ENCODE measurements around the gene MAFF. TPM values are rescaled to one million over a fixed set of nuclear protein-coding genes. Genes with fewer than 3 reads are reported as not detected.

The MAFF gene
- total RNA-seq, 4 donors from 2014 or later: 26.2 to 182 (median 54.3) TPM

- Histone ChIP-seq H3K27ac (replicated peaks in 1 of 4) (peak overlapping the region; percentile 48 to 71 (median 65)), H3K36me3 (peaks cover 15 to 50% (median 45%) of the 10 kb centered on the region in 4 donors), H3K4me1 (peaks cover 33 to 71% (median 53%) of the 10 kb centered on the region in 4 donors), H3K27me3 (no peaks in the 10 kb centered on the region), H3K4me3 (no peak overlapping the region), H3K9me3 (no peaks in the 10 kb centered on the region)
- no peak for TF ChIP-seq EP300 (IDR thresholded peaks at IDR 0.05)
- no peak for TF ChIP-seq CTCF (IDR thresholded peaks at IDR 0.05)
- TF ChIP-seq POLR2A (IDR thresholded peaks at IDR 0.05; ENCODE audit: low read depth): no peak
- no peak for TF ChIP-seq POLR2AphosphoS5 (IDR thresholded peaks at IDR 0.05)
- DNase-seq (ENCODE audit: extremely low spot score): no peak
- intact Hi-C loops (cut with DNase I): no loop called here
- 86% methylated on average over 13 of the region's 19 CpGs for WGBS
These were observed 44.4 kb downstream of the MAFF start for GRCh38 chr22:38246046-38246658.

DNA sequence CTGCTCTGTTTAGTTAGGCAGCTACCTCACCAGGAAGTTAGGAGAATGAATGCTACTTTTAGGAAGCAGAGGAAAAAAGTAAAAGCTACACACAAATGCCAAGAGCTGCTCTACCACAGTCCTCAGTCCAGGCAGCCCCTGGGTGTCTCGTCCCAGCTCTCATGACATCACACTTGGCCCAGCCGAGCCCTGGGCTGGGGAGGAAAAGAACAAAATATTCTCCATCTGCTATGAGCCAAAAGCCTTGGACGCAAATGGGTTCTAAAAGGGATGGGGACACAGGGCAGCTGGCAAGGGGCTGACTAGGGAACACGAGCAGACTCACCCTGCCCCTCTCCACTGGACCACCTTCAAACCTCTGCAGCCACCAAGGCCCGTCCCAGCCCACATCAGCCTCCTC lies 44.9 kb downstream of the MAFF start:
- intact Hi-C loops (cut with DNase I): no loop called here
- H3K4me1 ChIP-seq: peaks cover 38 to 74% (median 56%) of the 10 kb centered on the region in 4 donors
- WGBS: 34% methylated on average over 5 of the region's 5 CpGs

DNA sequence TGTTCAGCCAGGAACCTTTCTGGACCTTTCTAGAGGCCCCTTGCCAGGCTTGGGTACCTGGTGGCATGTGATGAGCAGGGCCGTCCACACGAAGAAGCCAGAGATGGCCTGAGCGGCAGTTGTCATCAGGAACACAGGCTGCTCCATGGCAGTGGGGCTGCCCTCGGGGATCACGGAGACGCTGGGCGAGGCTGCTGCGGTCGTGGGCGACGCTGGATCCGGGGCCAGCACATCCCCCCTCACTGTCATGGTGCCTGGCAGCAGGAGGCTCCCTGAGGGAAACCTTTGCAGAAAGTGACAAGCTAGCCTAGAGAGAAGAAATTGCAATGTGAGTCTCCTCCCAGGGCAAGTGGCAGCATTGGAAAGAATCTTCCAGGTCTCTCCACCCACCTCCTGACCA lies 45.9 kb downstream of the MAFF start:
- Histone ChIP-seq H3K27ac (replicated peaks in 1 of 4) (peak overlapping the region; percentile 48 to 71 (median 65)), H3K36me3 (peaks cover 15 to 50% (median 45%) of the 10 kb centered on the region in 4 donors), H3K4me1 (peaks cover 46 to 80% (median 57%) of the 10 kb centered on the region in 4 donors), H3K4me3 (no peak overlapping the region), H3K9me3 (no peaks in the 10 kb centered on the region), H3K27me3 (no peaks in the 10 kb centered on the region)
- TF ChIP-seq POLR2AphosphoS5 (IDR thresholded peaks at IDR 0.05) (no peak), POLR2A (IDR thresholded peaks at IDR 0.05; ENCODE audit: low read depth) (no peak), CTCF (IDR thresholded peaks at IDR 0.05) (no peak), EP300 (IDR thresholded peaks at IDR 0.05) (no peak)
- DNase-seq (ENCODE audit: extremely low spot score): no peak
- no CpG with 5 or more reads among the region's 12 CpGs for WGBS
- intact Hi-C loops (cut with DNase I): no loop called here

More for the DNA sequence above, 44.9 kb downstream of the MAFF start:
- no peaks in the 10 kb centered on the region for H3K27me3 ChIP-seq
- H3K27ac ChIP-seq (replicated peaks in 1 of 4): peak overlapping the region; percentile 48 to 71 (median 65)
- TF ChIP-seq CTCF (IDR thresholded peaks at IDR 0.05): no peak
- TF ChIP-seq POLR2AphosphoS5 (IDR thresholded peaks at IDR 0.05): peak in 1 of 2 donors; percentile 40
- no peaks in the 10 kb centered on the region for H3K9me3 ChIP-seq
- H3K36me3 ChIP-seq: peaks cover 15 to 50% (median 45%) of the 10 kb centered on the region in 4 donors
- H3K4me3 ChIP-seq: no peak overlapping the region
- DNase-seq (ENCODE audit: extremely low spot score): no peak

- intact Hi-C loops (cut with DNase I): no loop called here
- H3K9me3 ChIP-seq: no peaks in the 10 kb centered on the region
- no peak for DNase-seq (ENCODE audit: extremely low spot score)
- 99% methylated on average over 6 of the region's 6 CpGs for WGBS
- H3K27ac ChIP-seq (replicated peaks in 1 of 4): no peak overlapping the region
- no peak for TF ChIP-seq POLR2AphosphoS5 (IDR thresholded peaks at IDR 0.05)
- TF ChIP-seq EP300 (IDR thresholded peaks at IDR 0.05): no peak
- TF ChIP-seq CTCF (IDR thresholded peaks at IDR 0.05): no peak
- no peak for TF ChIP-seq POLR2A (IDR thresholded peaks at IDR 0.05; ENCODE audit: low read depth)
- H3K27me3 ChIP-seq: no peaks in the 10 kb centered on the region
- H3K4me1 ChIP-seq: peaks cover 46 to 74% (median 52%) of the 10 kb centered on the region in 4 donors
- H3K36me3 ChIP-seq: peaks cover 15 to 46% (median 44%) of the 10 kb centered on the region in 4 donors
- no peak overlapping the region for H3K4me3 ChIP-seq
These were observed 46.5 kb downstream of the MAFF start for GRCh38 chr22:38248280-38248679.

DNA sequence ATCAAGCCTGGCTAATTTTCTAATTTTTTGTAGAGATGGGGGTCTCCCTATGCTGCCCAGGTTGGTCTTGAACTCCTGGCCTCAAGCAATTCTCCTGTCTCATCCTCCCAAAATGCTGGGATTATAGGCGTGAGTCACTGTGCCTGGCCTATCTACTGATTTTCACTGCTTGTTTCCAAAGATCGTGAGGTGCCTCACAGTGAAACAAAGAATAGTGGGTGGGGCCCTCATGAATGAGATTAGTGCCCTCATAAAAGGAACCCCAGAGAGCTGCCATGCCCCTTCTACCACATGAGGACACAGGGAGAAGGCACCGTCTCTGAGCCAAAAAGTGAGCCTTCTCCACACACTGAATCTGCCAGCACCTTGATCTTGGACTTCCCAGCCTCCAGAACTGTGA lies 47.5 kb downstream of the MAFF start:
- peaks cover 15 to 36% (median 34%) of the 10 kb centered on the region in 4 donors for H3K36me3 ChIP-seq
- intact Hi-C loops (cut with DNase I): no loop called here
- H3K9me3 ChIP-seq: no peaks in the 10 kb centered on the region
- peaks cover 46 to 71% (median 49%) of the 10 kb centered on the region in 4 donors for H3K4me1 ChIP-seq
- no peaks in the 10 kb centered on the region for H3K27me3 ChIP-seq
- DNase-seq (ENCODE audit: extremely low spot score): no peak
- H3K4me3 ChIP-seq: no peak overlapping the region
- 95% methylated on average over 3 of the region's 3 CpGs for WGBS
- H3K27ac ChIP-seq (replicated peaks in 1 of 4): no peak overlapping the region
- TF ChIP-seq POLR2AphosphoS5 (IDR thresholded peaks at IDR 0.05): no peak
- no peak for TF ChIP-seq CTCF (IDR thresholded peaks at IDR 0.05)
- TF ChIP-seq EP300 (IDR thresholded peaks at IDR 0.05): no peak
- no peak for TF ChIP-seq POLR2A (IDR thresholded peaks at IDR 0.05; ENCODE audit: low read depth)

All from esophagus muscularis mucosa (tissue), 4 donors.